NCI-H460 (cell line): ENCODE results near the gene SPRED2. TPM values are rescaled to one million over a fixed set of nuclear protein-coding genes. Genes with fewer than 3 reads are reported as not detected.
A peak's percentile ranks its signal among the peaks of the same experiment; 100 is the strongest.

Experiments used
- DNase-seq: peaks from one replicate; pipeline ENCODE4 v3.0.0-alpha.2; 2016; ENCODE audit warnings: low read depth; ENCODE audit errors: extremely low read depth
- total RNA-seq: library from RNA; depleted of rRNA; stranded (reverse); fragments of >200 nt; shearing (Covaris generic); gene quantifications from 2 replicates; pipeline ENCODE4 v1.2.3, GENCODE V29; 2014

SPRED2 gene
- total RNA-seq, 1 experiment from 2014 or later = 20.4 TPM

- no peak for DNase-seq
Measured at GRCh38 chr2:65292461-65293011, 139.9 kb downstream of the SPRED2 start.

- DNase-seq = no peak
Measured at GRCh38 chr2:65292106-65292400, 140.3 kb downstream of the SPRED2 start.

GRCh38 chr2:65291216-65292105 lies 140.9 kb downstream of the SPRED2 start:
- no peak for DNase-seq

- no peak for DNase-seq
Measured at GRCh38 chr2:65287364-65287763, 145.0 kb downstream of the SPRED2 start.

- DNase-seq = no peak
Measured at GRCh38 chr2:65282477-65283053, 149.8 kb downstream of the SPRED2 start.

- no peak for DNase-seq
Measured at GRCh38 chr2:65281627-65282351, 150.6 kb downstream of the SPRED2 start.

- no peak for DNase-seq
Measured at GRCh38 chr2:65279756-65280155, 152.6 kb downstream of the SPRED2 start.

- DNase-seq = no peak
Measured at GRCh38 chr2:65278531-65278981, 153.8 kb downstream of the SPRED2 start.

- no peak for DNase-seq
Measured at GRCh38 chr2:65277791-65278483, 154.5 kb downstream of the SPRED2 start.

- DNase-seq = no peak
Measured at GRCh38 chr2:65277118-65277517, 155.3 kb downstream of the SPRED2 start.

- DNase-seq = no peak
Measured at GRCh38 chr2:65276609-65277008, 155.8 kb downstream of the SPRED2 start.

GRCh38 chr2:65275141-65275915 lies 157.1 kb downstream of the SPRED2 start:
- no peak for DNase-seq

GRCh38 chr2:65273344-65273743 lies 159.1 kb downstream of the SPRED2 start:
- no peak for DNase-seq

- no peak for DNase-seq
Measured at GRCh38 chr2:65268957-65269356, 163.4 kb downstream of the SPRED2 start.

- DNase-seq = no peak
Measured at GRCh38 chr2:65267008-65267407, 165.4 kb downstream of the SPRED2 start.

GRCh38 chr2:65265671-65266045 lies 166.7 kb downstream of the SPRED2 start:
- DNase-seq = no peak

- peak; percentile 68 for DNase-seq
Measured at GRCh38 chr2:65264821-65265670, 167.4 kb downstream of the SPRED2 start.

- no peak for DNase-seq
Measured at GRCh38 chr2:65263986-65264385, 168.4 kb downstream of the SPRED2 start.

- no peak for DNase-seq
Measured at GRCh38 chr2:65263262-65263661, 169.1 kb downstream of the SPRED2 start.
